Posterior cingulate gyrus (tissue), 11 donors: ENCODE data around the gene ERVK3-1.
"Not testable (repeated sequence)": the region's sequence is repeated elsewhere in the genome, so short reads cannot be mapped to it uniquely, and the experiment has no call there.

Experiments used
- DNase-seq, 10 donors: peaks; one replicate each; pipeline versions ENCODE4 v3.0.0 to v3.0.0-alpha.2; 2020 to 2021; ENCODE audit warnings: mixed read lengths in 3 of 10
- intact Hi-C: fragments of 100-400 bp; cut with DNase I; formaldehyde crosslinking; loops from one replicate; pipeline ENCODE4 v1.15.1; 2023

The ERVK3-1 gene

DNA sequence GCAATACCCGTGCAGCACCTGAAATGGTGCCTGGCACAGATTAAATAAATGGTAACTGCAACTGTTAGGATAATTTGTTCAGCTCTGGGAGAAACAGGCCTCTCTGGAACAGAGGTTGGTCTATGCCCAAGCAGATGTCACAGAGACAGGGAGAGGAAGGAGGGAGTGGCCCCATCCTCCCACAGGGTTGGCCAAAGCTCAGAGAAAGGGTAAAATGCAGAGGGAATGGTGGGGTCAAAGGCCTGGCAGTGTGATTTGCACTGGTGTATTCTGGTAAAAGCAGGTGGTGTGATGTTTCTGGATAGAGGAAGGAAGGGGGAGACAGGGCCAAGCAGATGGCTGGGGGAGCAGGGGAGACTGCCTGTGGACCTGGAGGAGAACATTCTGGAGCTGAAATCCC is 31.0 kb downstream of the ERVK3-1 start:
- no peak for DNase-seq
- intact Hi-C loops = no loop called here

DNA sequence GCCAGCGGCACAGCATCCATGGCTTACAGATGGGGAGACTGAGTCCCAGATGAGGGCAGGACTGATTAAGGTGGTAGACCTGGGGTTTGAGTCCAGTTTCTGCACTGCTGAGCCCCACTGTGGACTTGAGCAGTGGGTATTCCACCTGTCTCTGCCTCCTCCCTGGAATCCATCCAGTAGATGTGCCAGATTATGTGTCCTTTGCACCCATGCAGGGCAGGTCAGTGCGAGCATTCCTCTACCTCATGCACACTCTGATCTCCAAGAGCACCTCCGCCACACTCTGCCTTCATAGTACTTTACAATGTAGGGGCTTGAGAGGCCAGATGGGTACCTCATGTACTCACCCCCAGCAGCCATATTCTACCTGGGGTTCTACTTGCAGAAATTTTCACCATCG is 31.6 kb downstream of the ERVK3-1 start:
- no peak for DNase-seq
- intact Hi-C loops = no loop called here

DNA sequence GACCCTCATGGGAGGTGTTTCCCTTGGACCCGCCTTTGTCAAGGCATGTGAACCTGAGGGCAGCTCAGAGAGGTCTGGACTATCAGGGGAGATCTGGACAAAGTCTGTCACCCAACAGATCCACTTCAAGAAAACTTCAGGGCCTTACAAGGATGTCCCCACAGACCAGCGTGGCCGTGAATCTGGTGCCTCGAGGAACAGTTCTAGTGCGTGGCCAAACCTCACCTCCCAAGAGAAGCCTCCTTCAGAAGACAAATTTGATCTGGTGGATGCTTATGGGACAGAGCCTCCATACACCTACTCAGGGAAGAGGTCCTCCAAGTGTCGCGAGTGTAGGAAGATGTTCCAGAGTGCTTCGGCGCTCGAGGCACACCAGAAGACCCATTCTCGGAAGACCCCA is 33.2 kb downstream of the ERVK3-1 start:
- no peak for DNase-seq
- intact Hi-C loops = no loop called here

- intact Hi-C loops = no loop called here
- peak in 1 of 10 donors; percentile 34 for DNase-seq
Observed at GRCh38 chr19:58338825-58339558, 33.8 kb downstream of the ERVK3-1 start.

DNA sequence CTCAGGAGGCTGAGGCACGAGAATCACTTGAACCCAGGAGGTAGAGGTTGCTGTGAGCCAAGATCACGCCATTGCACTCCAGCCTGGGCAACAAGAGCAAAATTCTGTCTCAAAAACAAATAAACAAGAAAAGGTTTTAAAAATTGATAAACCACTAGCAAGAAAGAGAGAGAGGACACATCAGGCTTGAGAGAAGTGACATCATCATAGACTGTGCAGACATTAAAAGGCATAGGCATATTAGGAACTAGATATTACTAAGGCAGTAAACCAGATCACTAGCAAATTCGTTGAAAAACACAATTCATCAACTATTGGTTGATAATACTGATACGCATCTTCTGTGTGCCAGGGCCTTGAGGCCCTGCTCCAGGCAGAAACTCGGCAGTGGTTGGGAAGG is 40.4 kb downstream of the ERVK3-1 start:
- intact Hi-C loops = no loop called here
- no peak for DNase-seq

GRCh38 chr19:58346961-58347929 is 42.1 kb downstream of the ERVK3-1 start:
- peak; percentile 57 to 98 (median 75) for DNase-seq
- intact Hi-C loops = loop anchor here (1.0 kb wide), 1 partner anchor 15 kb away; the partner anchor contains the start of gene ZNF497

GRCh38 chr19:58348080-58348479 is 42.9 kb downstream of the ERVK3-1 start:
- not testable (repeated sequence) for DNase-seq

GRCh38 chr19:58349590-58349989 is 44.4 kb downstream of the ERVK3-1 start:
- no peak for DNase-seq
- intact Hi-C loops = no loop called here

More at GRCh38 chr19:58348080-58348479, 42.9 kb downstream of the ERVK3-1 start:
- intact Hi-C loops = not testable (repeated sequence)

- peak in 3 of 10 donors; percentile 50 to 73 (median 67) for DNase-seq
- intact Hi-C loops = no loop called here
Observed at GRCh38 chr19:58350001-58350861, 45.1 kb downstream of the ERVK3-1 start.

GRCh38 chr19:58350871-58351557 is 45.8 kb downstream of the ERVK3-1 start:
- intact Hi-C loops = no loop called here
- peak in 2 of 10 donors; percentile 73 to 76 for DNase-seq

DNA sequence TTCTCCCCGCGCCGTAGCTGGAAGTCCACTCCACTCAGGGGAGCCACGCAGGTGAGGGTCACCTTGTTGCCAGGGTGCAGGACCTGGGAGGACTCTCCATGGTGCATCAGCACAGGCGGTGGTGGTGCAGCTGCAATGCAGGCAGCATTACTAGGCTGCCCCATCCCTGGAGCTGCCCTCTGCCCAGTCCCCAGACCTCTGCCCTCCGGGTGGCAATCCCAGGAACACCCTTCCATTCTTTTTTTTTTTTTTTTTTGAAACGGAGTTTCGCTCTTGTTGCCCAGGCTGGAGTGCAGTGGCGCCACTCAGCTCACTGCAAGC is 46.3 kb downstream of the ERVK3-1 start:
- no peak for DNase-seq
- intact Hi-C loops = no loop called here

DNA sequence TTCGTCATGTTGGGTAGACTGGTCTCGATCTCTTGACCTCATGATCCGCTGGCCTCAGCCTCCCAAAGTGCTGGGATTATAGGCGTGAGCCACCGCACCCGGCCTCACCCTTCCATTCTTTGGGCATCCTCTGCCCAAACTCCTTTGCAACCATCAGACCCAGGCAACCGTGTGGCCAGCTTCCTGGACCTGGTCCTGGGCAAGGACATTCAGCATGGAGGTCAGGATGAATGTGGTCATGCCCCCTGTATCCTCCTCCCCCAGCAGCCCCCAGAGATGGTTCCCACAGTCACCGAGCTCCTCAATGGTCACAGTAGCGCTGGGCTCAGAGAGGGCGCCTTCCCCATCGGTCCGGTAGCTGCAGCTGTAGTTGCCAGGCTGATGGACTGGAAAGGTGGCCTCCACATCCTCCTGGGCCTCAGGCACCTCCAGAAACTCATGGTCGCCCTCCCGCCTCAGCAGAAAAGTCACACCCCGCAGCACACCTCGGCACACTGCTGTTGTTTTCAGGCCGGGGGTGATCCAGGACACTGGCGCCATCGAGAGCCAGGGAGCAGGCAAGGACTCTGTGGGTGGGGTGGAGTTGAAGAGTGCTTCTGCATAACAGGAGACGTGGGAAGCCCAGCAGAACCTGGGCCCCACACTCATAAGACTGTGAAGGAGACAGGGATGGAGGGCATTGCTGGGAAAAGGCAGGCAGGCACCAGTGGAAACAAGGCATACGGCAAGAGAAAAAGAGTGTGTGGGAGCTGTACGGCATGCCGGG is 47.0 kb downstream of the ERVK3-1 start:
- intact Hi-C loops = no loop called here
- peak in 2 of 10 donors; percentile 68 to 76 for DNase-seq

DNA sequence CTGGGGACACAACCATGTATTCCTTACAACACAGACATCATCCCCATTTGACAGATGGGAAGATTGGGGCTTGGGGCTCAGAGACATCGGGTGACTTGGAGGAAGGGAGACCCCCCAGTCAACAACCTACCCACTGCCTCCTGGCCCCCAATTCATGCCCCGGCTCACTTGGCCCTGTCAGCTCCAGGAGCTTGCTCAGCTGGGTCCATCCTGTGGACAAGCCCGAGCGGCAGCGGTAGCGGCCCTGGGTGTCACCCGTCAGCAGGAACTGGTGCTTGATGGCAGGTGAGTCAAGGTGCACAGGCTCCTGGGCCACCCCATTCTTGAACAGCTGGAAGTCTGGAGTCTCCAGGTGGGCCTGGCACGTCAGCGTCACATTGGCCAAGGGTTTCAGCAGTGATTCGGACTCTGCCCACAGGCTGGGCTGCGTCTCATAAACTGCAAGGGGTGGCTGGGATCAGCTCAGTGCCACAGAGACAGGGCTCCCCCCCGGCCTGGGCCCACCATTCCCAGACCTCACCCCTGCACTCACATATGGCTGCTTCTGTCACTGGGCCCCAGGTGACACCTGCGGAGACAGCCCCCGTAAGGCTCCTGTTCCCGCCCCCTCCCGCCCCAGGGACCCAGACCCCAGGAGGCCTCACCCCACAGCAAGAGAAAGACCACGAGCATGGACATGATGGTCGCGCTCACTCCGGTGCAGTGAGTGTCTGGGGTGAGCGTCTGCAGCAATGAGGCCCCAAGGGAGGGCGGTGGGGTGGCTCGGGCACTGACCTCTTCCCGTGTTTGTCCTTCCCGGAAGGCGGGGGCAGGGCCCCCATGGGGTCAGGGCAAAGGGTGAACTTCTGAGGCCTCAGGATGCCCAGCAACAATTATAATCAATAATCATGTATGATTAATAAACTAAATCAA is 47.8 kb downstream of the ERVK3-1 start, which contains the start of gene A1BG:
TSS of gene A1BG (minus strand) at position 733 of the 912 bp plus-strand sequence. CDS start at position 678, 55 bp downstream.
- DNase-seq = peak in 2 of 10 donors; percentile 59 to 77
- intact Hi-C loops = no loop called here

DNA sequence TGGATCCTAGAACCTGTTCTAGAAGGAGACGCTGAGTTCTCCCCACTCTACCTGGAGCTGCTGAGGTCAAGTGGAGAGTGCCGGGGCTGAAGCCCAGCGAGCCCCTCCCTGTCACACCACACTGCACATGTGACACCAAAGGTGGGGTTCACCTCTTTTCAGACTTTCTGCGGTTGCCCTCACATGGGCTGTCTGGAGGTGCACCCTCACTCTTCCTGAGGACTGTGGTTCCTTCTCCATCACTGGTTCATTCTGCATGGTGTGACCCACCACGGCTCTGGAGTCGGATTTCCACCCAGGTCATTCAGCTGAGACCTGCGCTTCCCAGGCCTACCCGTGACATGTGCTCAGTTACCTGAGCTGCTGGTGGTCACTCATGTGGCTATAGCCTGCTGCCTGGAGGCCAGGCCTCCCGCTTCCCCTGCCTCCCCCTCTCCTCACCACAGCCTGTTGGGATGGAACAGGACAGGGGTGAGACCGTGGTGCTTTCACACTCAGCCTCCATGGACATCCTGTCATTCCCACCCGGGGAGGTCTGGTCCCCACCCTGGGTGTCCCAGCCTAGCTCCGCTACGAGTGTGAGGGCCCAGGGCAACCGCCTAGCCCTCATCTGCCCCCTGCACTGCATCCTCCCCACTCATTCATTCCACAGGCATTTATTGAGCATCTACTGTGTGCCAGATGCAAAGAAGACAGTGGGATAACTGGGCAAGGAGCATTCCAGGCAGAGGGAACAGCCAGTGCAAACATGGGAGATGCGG is 48.7 kb downstream of the ERVK3-1 start:
- intact Hi-C loops = no loop called here
- peak in 2 of 10 donors; percentile 23 to 42 for DNase-seq

- intact Hi-C loops = no loop called here
- DNase-seq = peak in 2 of 10 donors; percentile 40 to 68
Observed at GRCh38 chr19:58354478-58355030, 49.4 kb downstream of the ERVK3-1 start.

- intact Hi-C loops = no loop called here
- peak in 3 of 10 donors; percentile 26 to 49 (median 37) for DNase-seq
Observed at GRCh38 chr19:58355215-58355796, 50.1 kb downstream of the ERVK3-1 start.
